ENCODE data around the gene MAP3K14.

- TF ChIP-seq CTCF (IDR thresholded peaks at IDR 0.05; ENCODE audit: low read depth, low read length) (no peak), EZH2phosphoT487 (IDR thresholded peaks at IDR 0.05; ENCODE audit: low read depth) (no peak)
These were observed 25.5 kb downstream of the MAP3K14 start for GRCh38 chr17:45291171-45291805.
